Ecto neural progenitor cell (in vitro differentiated cells): ENCODE measurements around the gene LEKR1.
"Not testable (repeated sequence)": the region's sequence is repeated elsewhere in the genome, so short reads cannot be mapped to it uniquely, and the experiment has no call there.

Source experiments
- DNase-seq: peaks from one replicate; pipeline ENCODE4 v3.0.0-alpha.2; 2018; ENCODE audit warnings: low spot score

Gene LEKR1

DNA sequence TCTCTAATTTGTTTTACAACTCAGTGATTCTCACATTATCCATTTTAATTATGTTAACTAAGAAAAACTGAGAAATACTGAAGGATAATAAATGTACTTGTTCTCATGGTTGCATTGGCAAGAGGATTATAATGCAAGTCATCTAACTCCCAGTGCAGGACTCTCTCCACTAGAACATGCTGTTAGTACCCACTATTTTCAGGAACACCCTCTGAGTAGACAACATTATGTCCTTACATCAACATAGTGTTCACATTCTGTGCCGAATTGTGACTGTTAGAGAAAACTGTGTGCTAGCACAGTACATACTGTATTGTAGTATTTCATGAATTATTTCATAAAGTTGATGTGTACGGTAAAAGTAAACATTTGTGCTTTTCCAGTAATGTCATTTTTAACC is 80.1 kb downstream of the LEKR1 start:
- DNase-seq: no peak

- DNase-seq: no peak
Measured at GRCh38 chr3:156908398-156908797, 82.2 kb downstream of the LEKR1 start.

DNA sequence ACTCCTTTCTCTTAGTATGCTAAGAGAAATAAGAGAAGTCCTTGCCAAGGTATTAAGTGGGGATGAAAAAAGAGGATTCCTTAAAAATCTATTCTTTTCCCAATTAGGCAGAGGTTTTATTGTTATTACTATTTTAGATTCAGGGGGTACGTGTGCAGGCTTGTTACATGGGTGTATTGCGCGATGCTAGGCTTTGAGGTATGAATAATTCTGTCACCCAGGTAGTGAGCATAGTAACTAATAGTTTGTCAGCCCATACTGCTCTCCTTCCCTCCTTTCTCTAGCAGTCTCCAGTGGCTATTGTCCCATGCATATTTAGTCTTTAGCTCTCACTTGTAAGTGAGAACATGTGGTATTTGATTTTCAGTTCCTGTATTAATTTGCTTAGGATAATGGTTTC is 83.9 kb downstream of the LEKR1 start:
- DNase-seq: no peak

DNA sequence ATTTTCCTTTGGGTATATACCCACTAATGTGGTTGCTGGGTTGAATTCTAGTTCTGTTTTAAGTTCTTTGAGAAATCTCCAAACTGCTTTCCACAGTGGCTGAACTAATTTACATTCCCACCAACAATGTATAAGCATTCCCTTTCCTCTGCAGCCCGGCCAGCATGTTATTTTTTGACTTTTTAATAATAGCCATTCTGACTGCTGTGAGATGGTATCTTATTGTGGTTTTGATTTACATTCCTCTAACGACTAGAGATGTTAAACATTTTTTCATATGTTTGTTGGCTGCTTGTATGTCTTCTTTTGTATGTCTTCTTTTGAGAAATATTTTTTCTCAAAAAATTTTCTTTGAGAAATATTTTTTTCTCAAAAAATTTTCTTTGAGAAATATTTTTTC is 84.7 kb downstream of the LEKR1 start:
- DNase-seq: not testable (repeated sequence)

- DNase-seq: not testable (repeated sequence)
Measured at GRCh38 chr3:156914300-156914699, 88.1 kb downstream of the LEKR1 start.

GRCh38 chr3:156915372-156915771 is 89.2 kb downstream of the LEKR1 start:
- no peak for DNase-seq

- no peak for DNase-seq
Measured at GRCh38 chr3:156918746-156919145, 92.6 kb downstream of the LEKR1 start.

- no peak for DNase-seq
Measured at GRCh38 chr3:156919818-156920217, 93.7 kb downstream of the LEKR1 start.

- no peak for DNase-seq
Measured at GRCh38 chr3:156920399-156920798, 94.2 kb downstream of the LEKR1 start.

DNA sequence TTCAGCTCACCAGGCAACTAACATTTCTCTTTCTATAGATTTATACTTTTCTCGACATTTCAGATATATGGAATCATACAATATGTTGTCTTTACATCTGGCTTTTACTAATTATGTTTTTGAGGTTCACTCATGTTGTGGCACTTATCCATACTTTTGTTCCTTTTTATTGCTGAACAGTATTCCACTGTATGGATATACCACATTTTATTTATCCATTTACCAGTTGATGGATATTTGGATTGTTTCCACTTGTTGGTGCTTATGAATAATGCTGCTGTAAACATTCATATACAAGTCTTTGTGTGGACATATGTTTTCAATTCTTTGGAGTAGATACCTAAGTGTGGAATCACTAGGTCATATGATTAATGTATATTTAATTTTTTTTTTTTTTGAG is 97.2 kb downstream of the LEKR1 start:
- no peak for DNase-seq

GRCh38 chr3:156938724-156939123 is 112.6 kb downstream of the LEKR1 start:
- DNase-seq: no peak

DNA sequence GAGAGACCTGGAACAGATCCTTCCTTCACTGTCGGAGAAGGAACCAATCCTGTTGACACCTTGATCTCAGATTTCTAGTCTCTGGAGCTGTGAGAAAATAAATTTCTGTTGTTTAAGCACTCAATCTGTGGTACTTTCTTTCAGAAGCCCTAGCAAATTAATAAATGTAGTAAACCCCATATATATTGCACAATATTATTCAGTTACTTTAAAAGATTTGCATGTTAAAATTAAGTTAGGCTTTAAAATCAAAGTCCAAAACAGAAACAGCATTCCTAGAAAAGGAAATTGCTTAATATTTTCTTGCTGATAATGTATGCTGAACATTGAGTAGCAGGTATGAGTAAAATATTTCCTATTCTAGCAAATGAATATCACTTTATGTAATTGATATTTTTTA is 113.2 kb downstream of the LEKR1 start:
- DNase-seq: no peak

DNA sequence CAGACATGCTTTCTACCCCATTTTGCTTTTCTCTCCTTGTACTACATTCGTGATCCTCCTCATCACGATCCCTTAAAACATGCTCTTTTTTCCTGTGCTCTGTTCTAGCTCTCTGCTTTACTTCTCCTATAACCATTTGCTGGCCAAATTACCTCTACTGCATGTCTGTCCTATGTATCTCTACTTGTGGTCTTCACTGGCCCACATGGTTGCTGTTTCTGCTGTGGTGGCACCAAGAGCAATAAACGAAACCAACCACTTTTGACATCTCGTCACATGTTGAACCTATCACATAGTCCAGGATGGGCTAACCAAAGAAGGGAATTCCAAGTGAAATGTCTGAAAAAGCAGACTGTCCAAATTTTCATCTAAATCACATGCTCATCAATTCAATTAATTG is 115.2 kb downstream of the LEKR1 start:
- DNase-seq: no peak

GRCh38 chr3:156948402-156949210 is 122.5 kb downstream of the LEKR1 start:
- no peak for DNase-seq

DNA sequence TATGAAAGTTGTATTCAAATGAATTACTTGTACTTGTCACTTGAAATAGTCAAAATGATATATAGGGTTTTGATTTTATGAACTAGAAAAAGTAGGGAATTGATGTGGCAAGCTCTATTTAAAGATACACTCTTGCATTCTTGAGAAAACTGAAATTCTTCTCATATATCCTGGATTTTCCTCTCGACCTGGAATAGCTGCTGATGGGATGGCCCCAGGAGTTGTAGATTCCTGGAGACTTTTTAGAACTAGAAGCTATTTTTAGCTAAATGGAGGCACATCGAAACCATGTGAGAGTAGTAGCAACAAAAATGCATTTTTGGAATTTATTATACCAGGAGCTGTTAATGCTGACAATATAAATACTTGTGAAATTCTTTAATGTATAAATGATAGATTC is 125.9 kb downstream of the LEKR1 start:
- no peak for DNase-seq

DNA sequence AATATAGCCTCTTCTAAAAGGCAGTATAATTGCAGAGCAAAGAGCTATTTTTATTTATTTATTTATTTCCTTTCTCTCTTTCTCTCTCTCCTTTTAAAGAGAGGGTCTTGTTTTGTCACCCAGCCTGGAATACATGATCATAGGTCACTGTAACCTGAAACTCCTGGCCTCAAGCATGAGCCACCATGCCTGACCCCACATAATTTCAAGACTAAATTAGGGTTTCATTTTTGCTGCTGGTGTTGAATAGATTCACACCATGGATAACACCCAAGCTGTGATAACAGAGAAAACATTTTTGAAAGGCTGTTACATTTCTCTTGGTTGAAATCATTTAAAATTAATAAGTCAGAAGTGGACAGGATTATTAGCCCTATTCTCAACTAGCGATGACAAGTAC is 131.6 kb downstream of the LEKR1 start:
- no peak for DNase-seq

DNA sequence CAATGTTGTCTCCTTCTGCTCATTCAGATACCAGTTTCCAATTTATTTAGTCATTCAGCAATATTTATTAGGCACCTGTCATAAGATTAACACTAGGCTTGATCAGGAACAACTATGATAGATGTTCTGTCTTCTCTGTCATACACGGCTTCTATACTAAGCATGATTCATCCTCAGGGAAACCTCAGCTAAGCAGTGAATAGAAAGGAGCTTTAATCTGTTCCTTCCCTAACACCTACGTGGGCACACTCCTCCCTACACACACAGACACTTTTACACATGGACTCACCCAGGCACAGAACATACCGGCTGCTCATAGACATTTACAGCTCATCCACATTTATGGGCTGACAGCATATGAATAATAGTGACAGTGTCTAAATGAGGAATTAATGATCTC is 136.9 kb downstream of the LEKR1 start:
- no peak for DNase-seq

GRCh38 chr3:156964577-156964976 is 138.4 kb downstream of the LEKR1 start:
- no peak for DNase-seq

DNA sequence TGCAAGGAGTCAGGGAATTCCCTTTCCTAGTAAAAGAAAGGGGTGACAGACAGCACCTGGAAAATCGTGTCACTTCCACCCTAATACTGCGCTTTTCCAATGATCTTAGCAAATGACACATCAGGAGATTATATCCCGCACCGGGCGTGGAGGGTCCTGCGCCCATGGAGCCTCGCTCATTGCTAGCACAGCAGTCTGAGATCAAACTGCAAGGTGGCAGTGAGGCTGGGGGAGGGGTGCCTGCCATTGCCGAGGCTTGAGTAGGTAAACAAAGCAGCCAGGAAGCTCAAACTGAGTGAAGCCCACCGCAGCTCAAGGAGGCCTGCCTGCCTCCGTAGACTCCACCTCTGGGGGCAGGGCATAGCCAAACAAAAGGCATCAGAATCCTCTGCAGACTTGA is 140.2 kb downstream of the LEKR1 start:
- not testable (repeated sequence) for DNase-seq

DNA sequence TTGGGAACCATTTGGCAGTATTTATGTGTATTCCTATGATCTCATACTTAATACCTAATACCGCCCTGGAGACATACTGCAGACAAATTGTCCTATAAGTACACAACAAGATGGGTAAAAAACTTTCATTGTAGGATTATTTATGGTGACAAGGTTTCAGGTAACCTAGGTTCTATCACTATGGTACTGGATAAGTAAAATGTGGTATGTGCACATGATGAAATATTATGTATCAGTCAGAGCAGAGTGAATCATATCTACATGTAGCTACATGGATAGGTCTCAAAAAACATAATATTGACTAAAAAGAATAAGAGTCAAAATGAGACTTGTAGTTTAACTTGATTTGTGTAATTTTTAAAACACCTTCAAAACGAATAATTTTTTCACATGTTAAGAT is 147.8 kb downstream of the LEKR1 start:
- DNase-seq: no peak

DNA sequence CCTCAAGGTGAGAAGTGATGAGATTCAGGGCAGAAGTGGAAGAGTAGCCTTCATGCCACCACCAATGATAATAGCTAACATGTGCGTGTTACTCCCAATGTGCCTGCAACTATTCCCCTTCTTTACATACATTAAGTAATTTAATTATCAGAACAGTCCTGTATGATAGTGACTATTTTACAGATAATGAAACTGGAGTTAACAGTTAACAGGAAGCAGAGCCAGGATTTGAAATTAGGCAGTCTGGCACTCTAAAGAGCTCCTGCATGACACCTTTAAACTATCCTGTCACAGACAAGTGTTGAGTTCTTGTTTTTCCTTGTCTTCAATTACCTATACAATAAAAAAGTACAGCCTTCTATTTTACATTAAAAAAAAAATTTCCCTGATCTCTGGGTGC is 148.8 kb downstream of the LEKR1 start:
- no peak for DNase-seq

DNA sequence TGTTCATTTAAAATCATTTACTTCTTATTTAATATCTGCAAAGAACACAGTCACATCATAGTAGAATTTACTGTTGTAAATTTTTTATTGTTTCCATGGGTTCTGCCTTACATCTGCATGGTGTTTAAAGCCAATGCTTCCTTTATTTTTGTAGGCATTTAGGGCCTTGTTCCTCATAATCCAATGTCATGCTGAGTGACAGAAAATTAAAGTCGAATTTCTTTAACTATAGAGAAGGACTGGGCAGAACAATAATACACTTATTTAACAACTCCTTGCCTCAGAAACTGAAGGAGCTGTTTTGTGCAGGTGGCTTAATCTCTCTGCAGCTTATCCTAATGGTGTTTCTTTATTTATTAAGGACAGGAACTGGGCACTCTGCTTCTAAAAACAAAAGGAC is 149.6 kb downstream of the LEKR1 start:
- no peak for DNase-seq

DNA sequence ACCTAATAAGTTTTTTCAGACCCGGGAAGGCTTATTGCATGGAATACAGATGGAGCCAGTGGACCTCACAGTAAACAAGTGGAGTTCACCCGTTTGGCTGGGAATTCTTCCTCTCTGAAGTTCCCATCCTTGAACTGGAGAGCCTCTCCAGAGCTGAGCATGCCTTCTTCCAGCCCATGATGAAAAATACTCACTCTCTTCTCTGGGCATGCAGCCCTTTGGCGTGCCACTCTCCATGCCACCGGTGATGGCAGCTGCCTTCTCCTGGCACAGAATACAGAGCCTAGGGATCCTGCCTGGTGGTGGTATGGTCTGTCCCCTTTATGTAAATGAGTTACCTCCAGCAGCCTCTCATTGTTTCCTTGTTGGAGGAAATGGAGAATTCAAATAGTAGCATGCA is 150.8 kb downstream of the LEKR1 start:
- no peak for DNase-seq

DNA sequence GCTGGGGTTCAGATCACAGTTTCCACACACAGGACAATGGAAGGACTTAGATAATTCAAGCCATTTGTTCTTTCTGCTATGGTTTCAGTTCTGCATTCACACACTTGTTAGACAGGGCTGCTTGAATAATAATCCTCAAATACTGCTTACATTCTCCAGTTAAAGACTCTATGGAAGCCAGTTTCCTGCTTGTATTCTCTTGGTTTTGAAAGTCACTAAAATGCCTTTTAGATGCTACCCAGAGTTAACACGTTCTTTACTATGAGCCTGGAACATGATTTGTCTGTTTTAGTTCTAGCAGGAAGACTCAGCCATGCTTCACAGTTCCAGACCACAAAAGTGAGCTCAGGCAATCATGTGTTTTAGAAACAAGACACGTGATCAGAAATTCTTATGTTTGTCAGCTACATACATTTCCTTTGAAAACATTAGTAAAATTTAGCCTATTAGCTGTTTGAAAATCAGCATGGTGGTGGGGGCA is 152.4 kb downstream of the LEKR1 start:
- no peak for DNase-seq
